HG03521 (cell line): Measurements from ENCODE around the gene ONECUT2.
A peak's percentile ranks its signal among the peaks of the same experiment; 100 is the strongest.
"Not testable (repeated sequence)": the region's sequence is repeated elsewhere in the genome, so short reads cannot be mapped to it uniquely, and the experiment has no call there.

Experiments used
- ATAC-seq: cut with Tn5 transposase; IDR thresholded peaks from one replicate; pipeline ENCODE4 v1.9.1; 2021; ENCODE audit warnings: mild to moderate bottlenecking, moderate library complexity; ENCODE audit not compliant: unreplicated experiment

ONECUT2 gene

GRCh38 chr18:57434536-57435494 is at the start of gene ONECUT2:
TSS of gene ONECUT2 (plus strand) at chr18:57435374. CDS start at chr18:57435717, 343 bp downstream.
- ATAC-seq: peak; percentile 96

- ATAC-seq: no peak
Observed at GRCh38 chr18:57389271-57389670, 45.9 kb upstream of the ONECUT2 start.

GRCh38 chr18:57390044-57390443 is 45.1 kb upstream of the ONECUT2 start:
- ATAC-seq: no peak

GRCh38 chr18:57394749-57395148 is 40.4 kb upstream of the ONECUT2 start:
- ATAC-seq: not testable (repeated sequence)

- ATAC-seq: not testable (repeated sequence)
Observed at GRCh38 chr18:57396831-57397230, 38.3 kb upstream of the ONECUT2 start.

GRCh38 chr18:57397440-57398132 is 37.6 kb upstream of the ONECUT2 start:
- ATAC-seq: no peak

GRCh38 chr18:57404345-57404744 is 30.8 kb upstream of the ONECUT2 start:
- no peak for ATAC-seq

- ATAC-seq: no peak
Observed at GRCh38 chr18:57409650-57410049, 25.5 kb upstream of the ONECUT2 start.

- no peak for ATAC-seq
Observed at GRCh38 chr18:57410749-57411148, 24.4 kb upstream of the ONECUT2 start.

- ATAC-seq: no peak
Observed at GRCh38 chr18:57416542-57416941, 18.6 kb upstream of the ONECUT2 start.

GRCh38 chr18:57422313-57422872 is 12.8 kb upstream of the ONECUT2 start:
- no peak for ATAC-seq

GRCh38 chr18:57423821-57424220 is 11.4 kb upstream of the ONECUT2 start:
- no peak for ATAC-seq

GRCh38 chr18:57425096-57425495 is 10.1 kb upstream of the ONECUT2 start:
- no peak for ATAC-seq

- no peak for ATAC-seq
Observed at GRCh38 chr18:57426187-57426586, 9.0 kb upstream of the ONECUT2 start.

GRCh38 chr18:57427429-57428201 is 7.6 kb upstream of the ONECUT2 start:
- no peak for ATAC-seq

- ATAC-seq: no peak
Observed at GRCh38 chr18:57428221-57429150, 6.7 kb upstream of the ONECUT2 start.

- ATAC-seq: no peak
Observed at GRCh38 chr18:57429167-57430078, 5.8 kb upstream of the ONECUT2 start.

- ATAC-seq: no peak
Observed at GRCh38 chr18:57430079-57431001, 4.8 kb upstream of the ONECUT2 start.
